SK-MEL-5 (cell line): ENCODE measurements around the gene TMC8. TPM values are rescaled to one million over a fixed set of nuclear protein-coding genes. Genes with fewer than 3 reads are reported as not detected.
"Not testable (repeated sequence)": the region's sequence is repeated elsewhere in the genome, so short reads cannot be mapped to it uniquely, and the experiment has no call there.

Experiments
- DNase-seq: peaks from one replicate; pipeline ENCODE4 v3.0.0-alpha.2; 2016; ENCODE audit warnings: low read depth, low spot score
- in situ Hi-C: cut with HindIII; loops from 2 replicates; pipeline ENCODE4 v1.10.0; 2016; ENCODE audit warnings: low sequenced_read_pairs, high pct_unique_total_duplicates, low pct_unique_long_range_greater_than_20kb
- polyA plus RNA-seq, 2 experiments: library from polyadenylated mRNA; depleted of rRNA; stranded (reverse); fragments of >200 nt; gene quantifications; 2 replicates each; pipeline ENCODE4 v1.2.3, GENCODE V29; 2015
- total RNA-seq: library from RNA; depleted of rRNA; stranded (reverse); fragments of >200 nt; shearing (Covaris generic); gene quantifications from 2 replicates; pipeline ENCODE4 v1.2.3, GENCODE V29; 2014; rRNA removed

The TMC8 gene, protein sequence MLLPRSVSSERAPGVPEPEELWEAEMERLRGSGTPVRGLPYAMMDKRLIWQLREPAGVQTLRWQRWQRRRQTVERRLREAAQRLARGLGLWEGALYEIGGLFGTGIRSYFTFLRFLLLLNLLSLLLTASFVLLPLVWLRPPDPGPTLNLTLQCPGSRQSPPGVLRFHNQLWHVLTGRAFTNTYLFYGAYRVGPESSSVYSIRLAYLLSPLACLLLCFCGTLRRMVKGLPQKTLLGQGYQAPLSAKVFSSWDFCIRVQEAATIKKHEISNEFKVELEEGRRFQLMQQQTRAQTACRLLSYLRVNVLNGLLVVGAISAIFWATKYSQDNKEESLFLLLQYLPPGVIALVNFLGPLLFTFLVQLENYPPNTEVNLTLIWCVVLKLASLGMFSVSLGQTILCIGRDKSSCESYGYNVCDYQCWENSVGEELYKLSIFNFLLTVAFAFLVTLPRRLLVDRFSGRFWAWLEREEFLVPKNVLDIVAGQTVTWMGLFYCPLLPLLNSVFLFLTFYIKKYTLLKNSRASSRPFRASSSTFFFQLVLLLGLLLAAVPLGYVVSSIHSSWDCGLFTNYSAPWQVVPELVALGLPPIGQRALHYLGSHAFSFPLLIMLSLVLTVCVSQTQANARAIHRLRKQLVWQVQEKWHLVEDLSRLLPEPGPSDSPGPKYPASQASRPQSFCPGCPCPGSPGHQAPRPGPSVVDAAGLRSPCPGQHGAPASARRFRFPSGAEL
- total RNA-seq, result 0.45 and 2.0 TPM in 2 replicates
- polyA plus RNA-seq (2015; cell fraction: cytosol; rRNA removed), result 2.3 and 3.1 TPM in 2 replicates
- 5.0 and 44.5 TPM in 2 replicates for polyA plus RNA-seq (2015; cell fraction: nucleus; rRNA removed)

DNA sequence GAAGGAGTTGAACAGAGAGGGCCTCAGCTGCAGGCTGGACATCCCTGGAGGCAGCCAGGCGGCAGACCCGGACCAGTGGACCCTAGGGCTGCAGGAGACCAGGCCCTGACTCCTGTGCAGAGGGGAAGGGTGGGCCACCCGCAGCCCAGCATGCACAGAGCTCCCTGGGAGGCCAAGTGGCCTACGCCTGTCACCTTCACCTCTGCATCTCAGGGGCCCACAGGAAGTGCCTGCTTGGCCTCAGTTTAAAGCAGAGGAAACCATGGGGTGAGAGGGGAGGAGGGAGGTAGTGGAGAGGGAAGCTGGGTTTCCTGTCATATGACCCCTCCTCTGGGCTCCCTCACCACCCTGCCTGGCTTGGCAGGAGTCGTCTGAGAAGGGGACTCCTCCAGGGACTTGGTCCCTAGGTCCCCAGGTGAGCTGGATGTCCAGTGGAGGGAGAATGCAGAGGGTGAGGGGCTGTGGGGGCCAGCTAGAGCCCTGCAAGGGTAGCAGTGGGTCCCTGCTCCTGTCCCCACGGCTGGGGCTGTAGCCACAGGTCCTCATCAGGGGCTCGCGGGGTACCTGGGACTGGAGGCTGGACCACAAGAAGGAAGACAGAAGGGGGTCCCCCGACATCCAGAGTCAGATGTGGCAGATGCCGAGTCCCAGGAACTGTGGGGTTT lies at the start of gene TMC8:
TSS of gene TMC8 (plus strand) at position 335 of the 665 bp plus-strand sequence. CDS start 818 bp downstream, outside the sequence.
- in situ Hi-C loops, result no loop called here
- peak; percentile 47 for DNase-seq

DNA sequence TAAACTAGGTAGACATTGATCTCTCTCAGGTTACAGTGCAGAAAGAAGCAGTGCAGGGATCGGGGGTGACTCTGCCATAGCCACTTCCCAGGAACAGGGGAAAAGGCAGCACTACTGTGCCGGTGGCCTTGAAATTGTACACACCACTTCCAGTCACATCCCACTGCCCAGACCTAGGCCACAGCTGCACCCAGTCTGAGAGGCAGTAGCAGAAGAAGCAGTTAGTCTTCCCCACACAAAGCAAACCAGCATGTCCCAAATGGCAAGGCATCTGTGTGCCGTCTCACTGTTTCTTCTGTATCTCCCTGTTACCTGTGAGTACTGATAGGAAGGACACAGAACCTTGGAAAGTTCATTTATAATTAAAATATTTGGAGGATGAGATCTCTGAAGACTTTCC lies 49.0 kb upstream of the TMC8 start:
- DNase-seq, result no peak
- in situ Hi-C loops, result no loop called here

DNA sequence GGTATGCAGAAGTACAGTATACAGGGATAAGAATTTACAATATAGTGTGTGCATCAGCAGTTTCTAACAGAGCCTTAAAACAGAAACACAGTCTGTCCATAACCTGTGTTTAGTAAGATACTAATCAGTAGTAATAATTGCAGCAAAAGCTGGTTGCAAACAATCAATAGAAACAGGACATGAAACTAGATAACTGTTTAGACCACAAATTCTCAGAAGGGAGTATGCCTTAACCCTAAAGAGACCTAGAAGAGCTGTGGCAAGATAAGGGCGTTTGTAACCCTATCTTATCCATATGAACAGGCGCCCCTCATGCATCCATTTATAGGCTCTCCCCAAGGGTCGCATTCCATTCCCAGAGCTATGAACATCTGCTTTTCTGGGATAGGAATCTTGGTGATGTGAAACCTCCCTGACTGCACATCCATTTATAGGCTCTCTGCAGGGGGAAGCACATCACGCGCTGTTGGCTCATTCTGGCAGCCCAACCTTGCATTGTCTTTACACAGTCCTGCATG lies 48.2 kb upstream of the TMC8 start:
- in situ Hi-C loops, DNase-seq: not testable (repeated sequence)

DNA sequence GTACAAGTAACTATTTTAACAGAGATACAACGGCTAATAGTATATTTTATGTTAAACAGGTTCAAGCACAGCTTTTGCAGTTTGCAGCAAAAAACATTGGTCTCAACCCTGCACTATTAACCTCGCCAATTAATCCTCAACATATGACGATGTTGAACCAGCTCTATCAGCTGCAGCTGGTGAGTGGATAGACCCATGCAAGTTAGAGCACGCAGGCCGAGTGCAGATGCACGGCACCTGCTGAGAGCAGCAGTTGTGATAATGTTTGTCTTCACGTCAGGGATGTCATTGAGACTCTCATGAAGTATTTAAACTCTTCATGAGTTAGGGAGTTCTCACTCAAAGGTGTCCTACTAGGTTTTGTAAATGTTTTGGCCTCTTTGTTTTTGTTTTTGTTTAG lies 47.6 kb upstream of the TMC8 start:
- no peak for DNase-seq
- in situ Hi-C loops, result no loop called here

DNA sequence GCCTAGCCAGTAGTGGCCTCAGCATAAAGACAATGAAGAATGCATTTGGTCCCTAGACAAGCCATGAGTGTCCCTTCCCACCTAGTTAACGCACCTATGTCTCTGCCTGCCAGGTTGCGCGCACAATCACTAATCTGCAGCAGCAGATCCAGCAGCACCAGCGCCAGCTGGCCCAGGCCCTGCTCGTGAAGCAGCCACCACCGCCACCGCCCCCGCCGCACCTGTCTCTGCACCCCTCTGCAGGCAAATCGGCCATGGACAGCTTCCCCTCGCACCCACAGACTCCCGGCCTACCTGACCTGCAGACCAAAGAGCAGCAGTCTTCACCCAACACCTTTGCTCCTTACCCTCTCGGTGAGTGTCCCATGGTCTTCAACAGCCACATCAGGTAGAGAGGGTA lies 43.8 kb upstream of the TMC8 start:
- DNase-seq, result no peak
- in situ Hi-C loops, result no loop called here

DNA sequence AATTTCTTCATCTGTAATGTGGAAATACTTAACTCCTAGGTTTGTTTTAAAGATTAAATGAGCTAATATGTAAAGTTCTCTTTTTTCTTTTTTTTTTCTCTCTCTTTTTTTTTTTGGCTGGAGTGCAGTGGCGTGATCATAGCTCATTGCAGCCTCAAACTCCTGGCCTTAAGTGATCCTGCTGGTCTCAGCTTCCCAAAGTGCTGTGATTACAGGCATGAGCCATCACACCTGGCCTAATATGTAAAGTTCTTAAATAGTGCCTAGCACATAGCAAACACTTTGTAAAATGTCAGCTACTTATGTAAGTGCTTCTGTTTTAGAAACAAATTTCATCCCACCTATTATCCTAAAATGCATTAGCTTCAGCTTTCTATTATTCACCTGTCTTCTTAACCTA lies 42.0 kb upstream of the TMC8 start:
- in situ Hi-C loops, result no loop called here
- DNase-seq, result no peak

DNA sequence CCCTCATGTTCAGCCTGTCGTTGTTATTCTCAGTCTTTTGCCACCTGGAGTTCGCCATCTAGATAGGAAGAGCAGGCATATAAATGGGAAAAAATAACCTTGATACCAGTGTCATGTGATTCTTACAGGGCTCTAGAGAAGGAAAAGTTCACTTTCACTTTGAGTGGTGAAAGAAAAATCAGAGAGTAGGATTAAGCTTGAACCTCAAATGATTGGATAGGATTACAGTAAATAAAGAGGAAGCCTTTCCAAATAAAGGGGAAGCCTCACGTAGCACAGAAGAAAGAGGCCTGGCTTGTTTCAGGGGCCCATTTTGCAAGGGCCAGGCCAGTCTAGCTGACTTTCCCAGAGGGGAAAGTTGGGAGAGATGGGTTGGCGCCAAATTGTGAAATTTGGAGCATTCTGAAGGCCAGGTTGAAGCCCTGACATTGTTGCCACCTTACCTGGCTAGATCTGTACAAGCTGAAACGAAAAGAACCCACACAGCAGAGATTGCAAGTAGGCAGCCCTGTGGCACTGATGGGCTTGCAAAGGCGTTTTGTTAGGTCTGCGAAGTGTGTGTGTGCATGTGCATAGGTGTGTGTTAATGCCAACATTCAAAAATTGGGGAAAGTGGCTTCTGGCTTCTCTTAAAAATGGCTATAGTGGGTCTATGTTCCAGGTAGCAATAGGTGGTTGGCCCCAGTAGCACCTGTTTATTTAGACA lies 40.8 kb upstream of the TMC8 start:
- no peak for DNase-seq
- in situ Hi-C loops, result no loop called here

DNA sequence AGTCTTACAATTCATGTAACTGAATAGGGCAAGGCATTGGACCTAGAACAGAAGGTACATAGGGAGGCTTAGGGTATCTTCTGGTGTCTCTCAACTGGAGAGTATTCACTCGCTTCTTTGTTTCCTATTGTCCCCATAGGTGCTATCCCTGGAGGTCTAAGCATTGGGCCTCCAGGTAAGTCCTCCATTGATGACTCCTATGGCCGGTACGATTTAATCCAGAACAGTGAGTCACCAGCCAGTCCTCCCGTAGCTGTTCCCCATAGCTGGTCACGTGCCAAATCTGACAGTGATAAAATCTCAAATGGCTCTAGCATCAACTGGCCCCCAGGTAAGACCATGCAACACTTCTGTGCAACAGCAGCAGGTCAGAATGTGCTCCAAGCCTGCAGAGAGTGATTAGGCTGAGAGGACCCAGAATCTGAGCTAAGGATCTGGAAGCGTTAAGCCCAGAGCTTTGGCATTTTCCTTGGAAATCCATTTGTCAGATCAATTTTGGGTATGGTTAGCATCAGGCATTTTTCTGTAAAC lies 37.7 kb upstream of the TMC8 start:
- in situ Hi-C loops, result no loop called here

DNA sequence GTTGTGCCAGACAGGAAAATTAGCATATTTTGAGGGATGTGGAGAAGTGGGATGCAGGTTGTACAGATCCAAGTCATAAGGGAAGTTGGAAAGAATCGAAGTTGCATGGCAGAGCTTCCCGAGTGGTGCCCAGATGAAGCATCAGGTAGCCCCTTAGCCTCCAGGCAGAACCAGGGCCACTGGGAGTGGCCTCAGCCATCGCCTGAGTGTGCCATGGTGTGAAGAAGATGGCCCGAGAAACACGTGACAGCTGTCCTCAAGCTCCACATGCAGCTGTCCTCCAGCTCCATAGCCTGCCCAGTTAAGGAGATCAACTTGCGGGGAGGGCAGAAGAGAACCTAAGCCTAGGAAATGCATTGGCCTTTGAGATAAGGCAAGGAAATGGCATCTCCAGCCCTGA lies 35.5 kb upstream of the TMC8 start:
- in situ Hi-C loops, result no loop called here
- no peak for DNase-seq

More for the DNA sequence above, 37.7 kb upstream of the TMC8 start:
- no peak for DNase-seq

DNA sequence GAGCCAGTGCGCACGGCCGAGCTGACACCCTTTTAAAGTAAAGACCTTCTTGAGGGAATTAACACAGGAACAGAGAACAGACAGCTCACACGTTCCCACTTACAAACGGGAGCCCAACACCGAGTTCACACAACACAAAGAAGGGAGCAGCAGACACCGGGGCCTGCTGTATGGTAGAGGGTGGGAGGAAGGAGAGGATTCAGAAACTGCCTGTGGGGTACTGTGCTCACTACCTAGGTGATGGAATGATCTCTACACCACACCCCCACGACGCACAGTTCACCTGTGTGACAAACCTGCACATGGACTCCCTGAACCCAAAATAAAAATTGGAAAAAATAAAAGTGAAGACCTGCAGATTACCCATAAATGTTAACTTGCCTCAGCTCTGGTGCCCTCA lies 34.5 kb upstream of the TMC8 start:
- in situ Hi-C loops, result no loop called here
- no peak for DNase-seq

DNA sequence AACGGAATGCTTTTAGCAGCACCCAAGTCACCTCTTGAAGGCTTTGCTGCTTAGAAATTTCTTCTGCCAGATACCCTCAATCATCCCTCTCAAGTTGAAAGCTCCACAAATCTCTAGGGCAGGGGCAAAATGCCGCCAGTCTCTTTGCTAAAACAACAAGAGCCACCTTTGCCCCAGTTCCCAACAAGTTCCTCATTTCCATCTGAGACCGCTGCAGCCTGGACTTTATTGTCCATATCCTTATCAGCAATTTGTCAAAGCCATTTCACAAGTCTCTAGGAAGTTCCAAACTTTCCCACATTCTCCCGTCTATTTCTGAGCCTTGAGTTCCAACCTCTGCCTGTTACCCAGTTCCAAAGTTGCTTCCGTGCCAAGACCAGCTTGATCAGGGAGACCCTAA lies 29.5 kb upstream of the TMC8 start:
- no peak for DNase-seq
- in situ Hi-C loops, result no loop called here

DNA sequence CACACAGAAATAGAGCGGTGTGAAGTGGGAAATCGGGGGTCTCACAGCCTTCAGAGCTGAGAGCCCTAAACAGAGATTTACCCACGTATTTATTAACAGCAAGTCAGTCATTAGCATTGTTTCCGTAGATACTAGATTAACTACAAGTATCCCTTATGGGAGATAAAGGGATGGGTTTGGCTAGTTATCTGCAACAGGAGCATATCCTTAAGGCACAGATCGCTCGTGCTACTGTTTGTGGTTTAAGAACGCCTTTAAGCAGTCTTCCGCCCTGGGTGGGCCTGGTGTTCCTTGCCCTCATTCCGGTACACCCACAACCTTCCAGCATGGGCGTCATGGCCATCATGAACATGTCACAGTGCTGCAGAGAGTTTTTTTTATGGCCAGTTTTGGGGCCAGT lies 29.0 kb upstream of the TMC8 start:
- no peak for DNase-seq
- in situ Hi-C loops, result no loop called here

DNA sequence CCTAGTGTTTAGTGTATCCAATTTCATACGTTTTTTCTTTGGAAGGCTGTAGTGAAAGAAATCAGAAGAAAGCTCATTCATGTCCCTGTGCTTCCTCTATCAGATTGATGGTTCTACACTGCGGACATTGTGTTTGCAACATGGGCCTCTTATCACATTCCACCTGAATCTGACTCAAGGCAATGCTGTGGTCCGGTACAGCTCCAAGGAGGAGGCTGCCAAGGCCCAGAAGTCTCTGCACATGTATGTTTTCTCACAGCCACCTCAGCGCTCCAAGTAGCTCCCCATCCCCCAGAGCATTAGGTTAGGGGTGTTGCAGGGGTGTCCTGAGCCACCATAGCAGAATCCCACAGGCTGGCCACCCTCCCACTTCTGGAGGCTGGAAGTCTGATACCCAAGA lies 27.3 kb upstream of the TMC8 start:
- in situ Hi-C loops, result no loop called here
- no peak for DNase-seq

DNA sequence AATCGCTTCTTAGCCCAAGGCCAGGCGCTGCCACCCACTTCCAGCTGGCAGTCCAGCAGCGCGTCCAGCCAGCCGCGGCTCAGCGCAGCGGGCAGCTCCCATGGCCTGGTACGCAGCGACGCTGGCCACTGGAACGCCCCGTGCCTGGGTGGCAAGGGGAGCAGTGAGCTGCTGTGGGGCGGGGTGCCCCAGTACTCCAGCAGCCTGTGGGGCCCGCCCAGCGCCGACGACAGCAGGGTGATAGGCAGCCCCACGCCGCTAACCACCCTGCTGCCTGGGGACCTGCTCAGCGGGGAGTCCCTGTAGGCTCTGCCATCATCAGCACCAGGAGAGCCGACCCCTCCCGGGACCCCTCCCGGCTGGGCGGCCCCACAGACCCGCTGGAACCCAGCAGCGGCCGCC lies 26.0 kb upstream of the TMC8 start:
- DNase-seq, result no peak
- in situ Hi-C loops, result no loop called here

DNA sequence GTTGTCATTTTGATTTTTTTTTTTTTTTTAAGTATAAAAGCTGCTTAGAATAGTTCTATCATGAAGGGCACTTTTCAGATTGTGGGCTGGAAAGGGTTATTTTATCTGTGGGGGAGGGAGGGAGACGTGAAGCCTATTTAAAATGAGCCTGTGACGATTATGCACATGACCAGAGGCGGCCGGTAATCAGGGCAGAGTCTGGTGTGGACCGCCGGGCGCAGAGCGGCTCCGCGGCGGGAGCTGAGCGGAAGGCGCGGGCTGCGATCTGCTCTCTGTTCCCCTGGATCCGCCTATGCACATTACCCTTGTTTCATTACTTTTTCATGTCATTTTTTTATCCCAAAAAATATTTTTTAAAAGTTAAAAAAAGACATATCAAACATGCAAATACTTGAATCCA lies 25.5 kb upstream of the TMC8 start:
- no peak for DNase-seq
- in situ Hi-C loops, result no loop called here

DNA sequence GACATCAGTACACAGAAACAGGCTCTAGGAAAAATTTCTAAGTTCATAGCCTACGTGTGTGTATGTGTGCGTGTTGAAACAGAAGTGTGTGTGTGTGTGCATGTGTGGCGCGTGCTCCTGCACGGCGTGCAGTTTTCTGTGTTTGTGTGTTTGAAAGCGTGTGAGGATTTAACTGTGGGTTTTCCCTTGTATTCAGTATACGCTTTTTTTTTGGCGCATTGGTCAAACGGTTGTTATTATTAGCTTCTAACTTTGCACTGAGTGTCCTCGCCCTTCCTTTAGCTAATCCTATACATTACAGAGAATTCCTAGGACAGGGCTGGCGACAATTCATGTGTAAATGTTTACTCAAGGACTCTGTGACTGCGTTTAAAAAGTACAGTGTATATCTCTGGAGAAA lies 25.0 kb upstream of the TMC8 start:
- DNase-seq, result no peak
- in situ Hi-C loops, result no loop called here

DNA sequence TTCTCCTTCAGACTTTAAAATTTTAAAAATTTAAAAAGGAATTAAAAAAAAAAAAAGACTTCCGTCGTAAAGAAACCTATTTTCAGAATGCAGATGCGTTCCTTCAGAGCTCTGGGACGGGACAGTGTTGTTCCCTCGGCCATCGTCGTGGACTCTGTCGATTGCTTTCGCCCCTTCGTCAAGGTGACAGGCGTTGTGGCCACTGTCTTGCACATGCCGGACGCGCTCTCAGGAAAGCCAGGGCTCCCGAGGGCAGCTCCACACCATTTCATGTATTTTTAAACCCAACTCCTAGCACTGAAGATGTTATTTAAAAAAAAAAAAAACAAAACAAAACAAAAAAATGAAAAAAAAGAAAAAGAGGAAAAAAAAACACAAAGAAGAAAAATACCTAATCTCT lies 24.4 kb upstream of the TMC8 start:
- in situ Hi-C loops, result no loop called here
- DNase-seq, result no peak
